Thoracic aorta (tissue), 2 donors: Measurements from ENCODE around the gene PLEK2. TPM values are rescaled to one million over a fixed set of nuclear protein-coding genes. Genes with fewer than 3 reads are reported as not detected.

Source experiments
- ATAC-seq: fragments of 150-250 bp; one replicate; pipeline ENCODE4 v1.8.0; 2017; ENCODE audit warnings: low read depth; ENCODE audit not compliant: insufficient number of reproducible peaks, low FRiP score
- DNase-seq: peaks from one replicate; pipeline ENCODE4 v3.0.0-alpha.2; 2020; ENCODE audit warnings: low spot score
- H3K27ac ChIP-seq, 2 donors: fragments of 200-600 bp; sonication (generic); 1 replicate in 1 of 2; 2 replicates in 1 of 2; pipeline ENCODE4 v1.5.1; 2016; ENCODE audit warnings: mild to moderate bottlenecking in 2 of 2, moderate library complexity in 2 of 2
- H3K27me3 ChIP-seq: fragments of 200-600 bp; sonication (generic); replicated peaks from 2 replicates; pipeline ENCODE4 v1.6.0; 2016; ENCODE audit warnings: mild to moderate bottlenecking; ENCODE audit not compliant: insufficient read depth
- H3K36me3 ChIP-seq: fragments of 200-600 bp; sonication (generic); one replicate; pipeline ENCODE4 v1.5.1; 2016
- H3K4me1 ChIP-seq, 2 donors: fragments of 200-600 bp; sonication (generic); 1 replicate in 1 of 2; 2 replicates in 1 of 2; pipeline versions ENCODE4 v1.5.1 to v1.6.0; 2016; ENCODE audit warnings: low read depth in 2 of 2, mild to moderate bottlenecking in 1 of 2; ENCODE audit not compliant: control insufficient read depth in 1 of 2
- H3K4me3 ChIP-seq: fragments of 200-600 bp; sonication (generic); 2 replicates; pipeline ENCODE4 v1.5.1; 2016; ENCODE audit warnings: mild to moderate bottlenecking
- H3K9me3 ChIP-seq: fragments of 200-600 bp; sonication (generic); 2 replicates; pipeline ENCODE4 v1.5.1; 2016
- CTCF ChIP-seq: fragments of 200-600 bp; sonication (generic); IDR thresholded peaks from one replicate; pipeline ENCODE4 v1.5.1; 2019; ENCODE audit warnings: antibody characterized with exemption
- total RNA-seq, 2 donors: library from RNA; depleted of rRNA; stranded (reverse); fragments of >200 nt; gene quantifications; one replicate each; pipeline versions ENCODE4 v1.1.0 to v1.2.3, GENCODE V29; 2016

PLEK2 gene
- total RNA-seq, 2 donors from 2014 or later: 2.0 to 5.9 TPM

GRCh38 chr14:67385618-67386017, 26.3 kb downstream of the PLEK2 start:
- Histone ChIP-seq H3K27ac (no peak overlapping the region), H3K36me3 (peaks cover 34% of the 10 kb centered on the region), H3K4me1 (no peaks in the 10 kb centered on the region), H3K9me3 (no peaks in the 10 kb centered on the region), H3K4me3 (no peak overlapping the region), H3K27me3 (no peaks in the 10 kb centered on the region)
- no peak for TF ChIP-seq CTCF
- ATAC-seq (no peak), DNase-seq (no peak)

- H3K4me3 ChIP-seq: no peak overlapping the region
- ATAC-seq (no peak), DNase-seq (no peak)
- no peaks in the 10 kb centered on the region for H3K27me3 ChIP-seq
- H3K27ac ChIP-seq: no peak overlapping the region
- H3K9me3 ChIP-seq: no peaks in the 10 kb centered on the region
- H3K4me1 ChIP-seq: no peaks in the 10 kb centered on the region
- TF ChIP-seq CTCF: no peak
- peaks cover 39% of the 10 kb centered on the region for H3K36me3 ChIP-seq
Observed at GRCh38 chr14:67385120-67385519, 26.8 kb downstream of the PLEK2 start.

GRCh38 chr14:67377916-67378315, 34.0 kb downstream of the PLEK2 start:
- no peak for TF ChIP-seq CTCF
- ATAC-seq (no peak), DNase-seq (no peak)
- H3K36me3 ChIP-seq: peaks cover 63% of the 10 kb centered on the region
- H3K27me3 ChIP-seq: no peaks in the 10 kb centered on the region
- H3K27ac ChIP-seq: no peak overlapping the region
- no peaks in the 10 kb centered on the region for H3K4me1 ChIP-seq
- H3K9me3 ChIP-seq: no peaks in the 10 kb centered on the region
- H3K4me3 ChIP-seq: no peak overlapping the region

- H3K36me3 ChIP-seq: peaks cover 36% of the 10 kb centered on the region
- TF ChIP-seq CTCF: no peak
- no peaks in the 10 kb centered on the region for H3K9me3 ChIP-seq
- no peaks in the 10 kb centered on the region for H3K4me1 ChIP-seq
- no peak overlapping the region for H3K4me3 ChIP-seq
- H3K27ac ChIP-seq: no peak overlapping the region
- ATAC-seq: no peak
- no peak for DNase-seq
- no peaks in the 10 kb centered on the region for H3K27me3 ChIP-seq
Observed at GRCh38 chr14:67373347-67373746, 38.6 kb downstream of the PLEK2 start.

- Histone ChIP-seq H3K27me3 (no peaks in the 10 kb centered on the region), H3K27ac (no peak overlapping the region), H3K4me1 (no peaks in the 10 kb centered on the region), H3K9me3 (no peaks in the 10 kb centered on the region), H3K36me3 (peaks cover 37% of the 10 kb centered on the region), H3K4me3 (no peak overlapping the region)
- ATAC-seq (no peak), DNase-seq (no peak)
- no peak for TF ChIP-seq CTCF
Observed at GRCh38 chr14:67372833-67373232, 39.1 kb downstream of the PLEK2 start.
